ENCODE measurements around the gene NECTIN3. TPM values are rescaled to one million over a fixed set of nuclear protein-coding genes. Genes with fewer than 3 reads are reported as not detected.

NECTIN3 gene
- total and polyA plus RNA-seq, 2 of the 4 experiments (the other 2 are of a cell fraction) = 34.7 to 155 TPM

- peak overlapping the region; percentile 10 for H2AFZ ChIP-seq (replicated peaks; ENCODE audit: low read length, poor library complexity)
- H3K27ac ChIP-seq (ENCODE audit: insufficient read depth, low read length) = no peak overlapping the region
- POLR2A ChIA-PET (ENCODE audit: unreplicated experiment) = no interaction called here
- no peaks in the 10 kb centered on the region for H3K9me3 ChIP-seq (ENCODE audit: control insufficient read depth, insufficient read depth, low read length)
- H2BK120ac ChIP-seq (ENCODE audit: low read depth, low read length) = no peak overlapping the region
- H2BK20ac ChIP-seq (ENCODE audit: low read depth, low read length) = no peak overlapping the region
- H2AK9ac ChIP-seq (replicated peaks; ENCODE audit: low read depth, low read length, poor library complexity) = no peak overlapping the region
- dilution Hi-C loops (cut with HindIII; ENCODE audit: low sequenced_read_pairs, unreplicated experiment) (no loop called here), in situ Hi-C loops (cut with MboI; ENCODE audit: low sequenced_read_pairs) (no loop called here), intact Hi-C loops (cut with micrococcal nuclease) (no loop called here)
- no peak overlapping the region for H3K4me3 ChIP-seq (ENCODE audit: insufficient read depth, low read depth, low read length)
- H3K4me2 ChIP-seq (ENCODE audit: low read depth, low read length) = no peak overlapping the region
- no peaks in the 10 kb centered on the region for H3K27me3 ChIP-seq (ENCODE audit: control insufficient read depth, insufficient read depth, low read length)
- no peak for DNase-seq
- H4K5ac ChIP-seq (ENCODE audit: low read depth, low read length) = no peak overlapping the region
- ATAC-seq (ENCODE audit: low read depth) = no peak
- H2BK5ac ChIP-seq (ENCODE audit: low read depth, low read length, poor library complexity, severe bottlenecking) = no peak overlapping the region
- H3K9ac ChIP-seq (ENCODE audit: low read depth, low read length) = no peak overlapping the region
- H3K36me3 ChIP-seq (ENCODE audit: control insufficient read depth, insufficient read depth, low read length) = no peaks in the 10 kb centered on the region
- no peaks in the 10 kb centered on the region for H4K20me1 ChIP-seq (ENCODE audit: insufficient read depth, low read length)
- no peaks in the 10 kb centered on the region; the same call in 1 of the 2 replicates for H3K9me1 ChIP-seq (ENCODE audit: insufficient read depth, low read length)
- no peak overlapping the region for H3K23ac ChIP-seq (ENCODE audit: low read depth, low read length)
- no peak overlapping the region for H4K91ac ChIP-seq (ENCODE audit: insufficient read depth, low read depth, low read length)
- H3K79me1 ChIP-seq (ENCODE audit: low read depth in 1 of 2, low read length in 2 of 2) = no peaks in the 10 kb centered on the region
- H3K14ac ChIP-seq (replicated peaks; ENCODE audit: low read depth, low read length) = no peak overlapping the region
- no peak overlapping the region for H3K18ac ChIP-seq (ENCODE audit: low read depth, low read length)
- no peak overlapping the region for H3K56ac ChIP-seq (ENCODE audit: extremely low read depth, insufficient read depth, low read length)
- no peak for TF ChIP-seq POLR2A (IDR thresholded peaks at IDR 0.05; ENCODE audit: low read depth, low read length)
- TF ChIP-seq CTCF (conservative IDR thresholded peaks at IDR 0.05; ENCODE audit: low read depth, low read length) = no peak
- TF ChIP-seq NFE2L2 (IDR thresholded peaks at IDR 0.05; ENCODE audit: low read depth, low read length) = no peak
- TF ChIP-seq SMC3 (IDR thresholded peaks at IDR 0.05; ENCODE audit: low read depth, low read length) = no peak
- no peak for TF ChIP-seq CHD1 (IDR thresholded peaks at IDR 0.05; ENCODE audit: low read depth, low read length)
- no peak for TF ChIP-seq MAFK (IDR thresholded peaks at IDR 0.05; ENCODE audit: low read depth, low read length)
- TF ChIP-seq MAZ (IDR thresholded peaks at IDR 0.05; ENCODE audit: borderline replicate concordance, low read depth, low read length) = no peak
- no peak overlapping the region for H2AK5ac ChIP-seq (ENCODE audit: low read depth, low read length)
- H3K4me1 ChIP-seq (ENCODE audit: control insufficient read depth, insufficient read depth, low read length) = no peaks in the 10 kb centered on the region
- H3K4ac ChIP-seq (ENCODE audit: low read depth, low read length) = no peak overlapping the region
- BruUV-seq (replicated peaks) = no TSS peak
- H2BK15ac ChIP-seq (ENCODE audit: low read depth, low read length) = no peak overlapping the region
- CTCF ChIA-PET = no interaction called here
- no CpG with 5 or more reads among the region's 2 CpGs for WGBS, 2 experiments (ENCODE audit: extremely low coverage in 2 of 2, insufficient read length in 1 of 2)
- no peak overlapping the region for H4K8ac ChIP-seq (ENCODE audit: low read depth in 2 of 2, low read length in 2 of 2)
Measured at GRCh38 chr3:111035902-111036301, 35.7 kb upstream of the NECTIN3 start.

Data from IMR-90 (cell line).